ENCODE measurements around the gene PADI1. TPM values are rescaled to one million over a fixed set of nuclear protein-coding genes. Genes with fewer than 3 reads are reported as not detected.

Gene PADI1
- total RNA-seq, 1 donor from 2014 or later: not detected

DNA sequence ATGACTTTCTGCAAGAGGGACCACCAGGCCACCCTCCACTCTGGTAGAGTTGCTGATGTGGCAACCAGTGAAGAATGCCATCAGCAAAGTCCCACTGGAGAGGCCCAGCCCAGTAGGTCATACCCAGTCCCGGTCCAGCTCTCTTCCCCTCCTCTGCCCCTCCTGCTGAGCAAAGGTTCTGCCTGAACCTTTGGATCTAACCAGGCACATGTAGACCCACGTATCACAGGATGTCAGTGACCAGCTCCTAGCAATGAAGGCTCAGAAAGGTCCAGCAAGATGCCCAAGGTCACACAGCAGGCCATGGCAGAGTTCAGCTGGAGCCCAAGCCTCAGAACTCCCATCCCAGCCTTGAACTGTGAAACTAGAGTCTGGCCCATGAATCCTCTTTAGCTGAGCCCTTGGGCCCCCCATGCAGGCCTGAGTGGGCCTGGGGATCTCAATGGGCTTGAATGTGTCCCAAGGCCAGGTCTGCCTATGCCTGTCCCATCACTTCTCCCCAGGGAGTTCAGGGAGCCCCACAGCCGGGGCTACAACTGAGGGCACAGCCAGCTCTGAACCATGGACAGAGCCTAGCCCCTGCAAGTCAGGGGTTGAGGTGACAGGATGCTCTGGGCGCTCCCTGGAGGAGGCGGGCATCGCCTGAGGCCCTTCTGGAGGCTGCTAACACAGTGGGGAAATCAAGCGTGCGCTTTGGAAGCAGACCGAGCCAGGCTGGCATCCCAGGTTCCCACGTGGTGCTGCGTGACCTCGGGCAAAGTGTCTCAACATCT is 21.4 kb upstream of the PADI1 start:
- H3K36me3 Mint-ChIP-seq (ENCODE audit: low read depth, unreplicated experiment): no peaks in the 10 kb centered on the region
- H3K27me3 ChIP-seq (ENCODE audit: insufficient read depth, low read length): no peaks in the 10 kb centered on the region
- no peak overlapping the region for H3K27ac ChIP-seq (ENCODE audit: low read depth, low read length)
- H3K4me3 ChIP-seq (ENCODE audit: insufficient read depth, low read depth, low read length): no peak overlapping the region
- no peaks in the 10 kb centered on the region for H3K4me1 ChIP-seq (ENCODE audit: insufficient read depth, low read length)
- H3K4me3 Mint-ChIP-seq (ENCODE audit: unreplicated experiment): no peak overlapping the region
- peaks cover 3% of the 10 kb centered on the region for H3K9me3 ChIP-seq (ENCODE audit: insufficient read depth, low read depth, low read length)
- H4K20me1 ChIP-seq (ENCODE audit: insufficient read depth, low read length): no peaks in the 10 kb centered on the region
- peaks cover 2% of the 10 kb centered on the region for H3K27me3 Mint-ChIP-seq (ENCODE audit: low read depth, unreplicated experiment)
- no peaks in the 10 kb centered on the region for H3K79me2 ChIP-seq (ENCODE audit: insufficient read depth, low read length)
- no peak for TF ChIP-seq EZH2 (IDR thresholded peaks at IDR 0.05; ENCODE audit: insufficient read depth, low read length)
- no peak for TF ChIP-seq CTCF (IDR thresholded peaks at IDR 0.05; ENCODE audit: insufficient read depth, low read depth, low read length)
- no peak overlapping the region for H2AFZ ChIP-seq (ENCODE audit: low read depth, low read length)
- FAIRE-seq: no peak
- no peak overlapping the region for H3K27ac Mint-ChIP-seq (ENCODE audit: unreplicated experiment)
- H3K4me1 Mint-ChIP-seq (ENCODE audit: low read depth, unreplicated experiment): peaks cover 9% of the 10 kb centered on the region
- peaks cover 7% of the 10 kb centered on the region for H3K9me3 Mint-ChIP-seq (ENCODE audit: unreplicated experiment)
- H3K4me2 ChIP-seq (ENCODE audit: low read length): no peak overlapping the region
- no peak overlapping the region for H3K9ac ChIP-seq (ENCODE audit: low read length)
- no peak for DNase-seq (ENCODE audit: low read depth)
- no peaks in the 10 kb centered on the region for H3K36me3 ChIP-seq (ENCODE audit: insufficient read depth, low read length)

DNA sequence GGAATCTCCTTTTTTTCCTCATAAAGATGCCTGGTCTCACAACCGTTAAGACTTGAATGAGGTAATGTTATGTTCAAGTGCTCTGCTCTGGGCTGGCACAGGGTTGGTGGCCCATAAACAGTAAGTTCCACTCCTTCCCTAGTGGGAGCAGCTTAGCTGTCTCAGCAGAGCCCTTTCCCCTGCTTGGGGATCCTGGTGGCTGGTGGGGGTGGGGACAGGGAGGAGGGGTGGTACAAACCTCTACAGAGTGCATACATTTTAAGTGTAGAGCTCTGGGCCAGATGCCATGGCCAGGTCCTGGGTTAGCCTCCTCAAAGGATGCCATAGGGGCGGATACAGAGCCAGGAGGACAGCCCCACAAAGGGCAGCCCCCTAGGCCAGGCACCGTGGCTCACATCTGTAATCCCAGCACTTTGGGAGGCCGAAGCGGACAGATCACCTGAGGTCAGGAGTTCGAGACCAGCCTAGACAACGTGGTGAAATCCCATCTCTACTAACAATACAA is 20.7 kb upstream of the PADI1 start:
- no peak overlapping the region for H2AFZ ChIP-seq (ENCODE audit: low read depth, low read length)
- no peak overlapping the region for H3K4me3 ChIP-seq (ENCODE audit: insufficient read depth, low read depth, low read length)
- no peaks in the 10 kb centered on the region for H3K27me3 ChIP-seq (ENCODE audit: insufficient read depth, low read length)
- H3K36me3 ChIP-seq (ENCODE audit: insufficient read depth, low read length): no peaks in the 10 kb centered on the region
- H3K27ac ChIP-seq (ENCODE audit: low read depth, low read length): no peak overlapping the region
- Mint-ChIP-seq H3K4me1 (ENCODE audit: low read depth, unreplicated experiment) (peaks cover 11% of the 10 kb centered on the region), H3K9me3 (ENCODE audit: unreplicated experiment) (peaks cover 13% of the 10 kb centered on the region), H3K27ac (ENCODE audit: unreplicated experiment) (no peak overlapping the region), H3K27me3 (ENCODE audit: low read depth, unreplicated experiment) (peaks cover 2% of the 10 kb centered on the region), H3K36me3 (ENCODE audit: low read depth, unreplicated experiment) (no peaks in the 10 kb centered on the region), H3K4me3 (ENCODE audit: unreplicated experiment) (no peak overlapping the region)
- H3K9ac ChIP-seq (ENCODE audit: low read length): no peak overlapping the region
- H3K79me2 ChIP-seq (ENCODE audit: insufficient read depth, low read length): no peaks in the 10 kb centered on the region
- DNase-seq (ENCODE audit: low read depth) (no peak), FAIRE-seq (no peak)
- TF ChIP-seq CTCF (IDR thresholded peaks at IDR 0.05; ENCODE audit: insufficient read depth, low read depth, low read length) (no peak), EZH2 (IDR thresholded peaks at IDR 0.05; ENCODE audit: insufficient read depth, low read length) (no peak)
- H3K9me3 ChIP-seq (ENCODE audit: insufficient read depth, low read depth, low read length): peaks cover 3% of the 10 kb centered on the region
- no peak overlapping the region for H3K4me2 ChIP-seq (ENCODE audit: low read length)
- H3K4me1 ChIP-seq (ENCODE audit: insufficient read depth, low read length): no peaks in the 10 kb centered on the region
- H4K20me1 ChIP-seq (ENCODE audit: insufficient read depth, low read length): no peaks in the 10 kb centered on the region
